D721Med (cell line): ENCODE measurements around the gene MYL5.

Experiments
- DNase-seq: peaks from one replicate; pipeline ENCODE4 v3.0.0; 2011; ENCODE audit warnings: low spot score; ENCODE audit not compliant: insufficient read length
- FAIRE-seq: peaks from 2 replicates; lab custom pipeline; 2011; peaks lifted over from hg19 to GRCh38; lab: Jason Lieb, UNC
- TF ChIP-seq, protein P1 (sequence below): IDR thresholded peaks from 2 replicates; pipeline ENCODE4 v1.5.1; 2012; ENCODE audit warnings: mild to moderate bottlenecking, control low read depth; ENCODE audit not compliant: insufficient read depth; ENCODE audit errors: missing control alignments

MYL5 gene

DNA sequence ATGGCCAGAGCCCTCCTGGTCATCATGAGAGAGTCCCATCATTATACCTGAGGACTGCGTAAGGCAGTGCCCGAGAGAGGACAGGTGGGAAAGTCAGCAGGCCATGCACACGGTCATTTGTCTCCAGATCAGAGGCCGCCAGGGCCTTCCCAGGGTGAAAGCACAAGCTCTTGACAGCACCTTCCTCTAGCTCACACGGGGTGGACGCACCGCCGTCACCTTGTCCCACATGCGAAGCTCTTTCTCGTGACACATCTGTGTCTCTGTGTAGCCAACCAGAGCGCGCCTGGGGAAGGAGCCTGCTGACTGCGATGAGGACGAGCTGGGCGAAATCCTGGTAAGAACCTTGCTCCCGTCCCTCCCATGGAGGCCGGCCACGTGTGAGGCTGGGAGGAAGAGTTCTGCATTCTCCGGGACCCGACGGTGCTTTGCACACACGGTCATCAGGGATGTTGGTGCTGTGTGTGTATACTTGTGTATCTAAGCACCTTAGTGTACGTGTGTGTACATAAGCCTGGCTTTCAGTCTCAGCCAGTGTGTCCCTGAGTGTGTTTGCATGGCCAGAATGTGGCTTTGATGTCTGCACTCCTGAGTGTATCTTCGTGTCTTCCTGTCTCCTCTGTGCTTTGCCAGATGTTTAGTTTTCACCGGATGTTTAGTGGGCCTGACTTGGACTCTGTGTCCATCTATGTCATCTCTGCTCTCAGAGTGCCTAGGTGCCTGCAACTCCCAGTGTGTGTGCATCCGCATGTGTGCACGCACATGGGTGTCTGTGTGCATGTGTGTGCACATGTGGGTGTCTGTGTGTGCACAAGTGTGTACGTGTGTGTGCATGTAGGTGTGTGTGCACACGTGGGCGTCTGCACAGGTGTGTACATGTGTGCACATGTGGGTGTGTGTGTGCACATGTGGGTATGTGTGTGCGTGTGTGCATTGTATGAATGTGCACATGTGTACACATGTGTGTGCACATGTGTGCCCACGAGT, 15.4 kb upstream of the MYL5 start:
- FAIRE-seq (no peak), DNase-seq (no peak)
- TF ChIP-seq, protein P1, sequence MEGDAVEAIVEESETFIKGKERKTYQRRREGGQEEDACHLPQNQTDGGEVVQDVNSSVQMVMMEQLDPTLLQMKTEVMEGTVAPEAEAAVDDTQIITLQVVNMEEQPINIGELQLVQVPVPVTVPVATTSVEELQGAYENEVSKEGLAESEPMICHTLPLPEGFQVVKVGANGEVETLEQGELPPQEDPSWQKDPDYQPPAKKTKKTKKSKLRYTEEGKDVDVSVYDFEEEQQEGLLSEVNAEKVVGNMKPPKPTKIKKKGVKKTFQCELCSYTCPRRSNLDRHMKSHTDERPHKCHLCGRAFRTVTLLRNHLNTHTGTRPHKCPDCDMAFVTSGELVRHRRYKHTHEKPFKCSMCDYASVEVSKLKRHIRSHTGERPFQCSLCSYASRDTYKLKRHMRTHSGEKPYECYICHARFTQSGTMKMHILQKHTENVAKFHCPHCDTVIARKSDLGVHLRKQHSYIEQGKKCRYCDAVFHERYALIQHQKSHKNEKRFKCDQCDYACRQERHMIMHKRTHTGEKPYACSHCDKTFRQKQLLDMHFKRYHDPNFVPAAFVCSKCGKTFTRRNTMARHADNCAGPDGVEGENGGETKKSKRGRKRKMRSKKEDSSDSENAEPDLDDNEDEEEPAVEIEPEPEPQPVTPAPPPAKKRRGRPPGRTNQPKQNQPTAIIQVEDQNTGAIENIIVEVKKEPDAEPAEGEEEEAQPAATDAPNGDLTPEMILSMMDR: no peak

DNA sequence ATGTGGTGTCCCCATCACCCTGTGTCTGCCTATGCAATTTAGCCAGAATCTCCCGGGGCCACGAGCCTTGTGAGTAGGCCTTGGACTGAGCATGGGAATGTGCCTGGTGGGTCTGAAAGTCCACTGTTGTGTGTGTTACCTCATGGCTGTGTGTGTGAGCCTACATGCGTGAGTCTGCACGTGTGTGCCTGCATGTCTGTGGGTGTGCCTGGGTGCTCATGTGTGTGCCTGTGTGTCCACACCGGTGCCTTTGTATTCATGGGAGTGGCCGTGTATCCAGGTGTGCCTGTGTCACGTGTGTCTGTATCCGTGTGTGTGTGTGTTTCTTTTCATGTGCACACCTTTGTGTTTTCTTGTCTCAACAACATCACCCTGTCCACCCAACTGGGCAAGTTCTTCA, 14.5 kb upstream of the MYL5 start:
- no peak for DNase-seq
- TF ChIP-seq, protein P1: no peak
- no peak for FAIRE-seq

DNA sequence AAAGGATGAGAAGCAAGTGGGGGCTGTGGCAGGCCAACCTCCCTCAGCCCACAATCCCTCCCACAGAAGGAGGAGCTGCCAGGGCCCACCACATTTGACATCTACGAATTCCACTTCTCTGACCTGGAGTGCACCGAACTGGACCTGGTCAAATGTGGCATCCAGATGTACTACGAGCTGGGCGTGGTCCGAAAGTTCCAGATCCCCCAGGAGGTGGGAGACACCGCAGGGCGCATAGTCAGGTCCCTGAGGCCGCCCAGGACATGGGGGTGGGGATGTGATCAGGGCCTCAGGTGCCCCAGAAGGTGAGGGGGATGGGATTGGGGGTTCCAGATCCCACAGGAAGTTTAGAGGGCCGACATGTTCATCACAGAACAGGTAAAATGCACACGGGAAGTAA, 13.9 kb upstream of the MYL5 start:
- DNase-seq (no peak), FAIRE-seq (no peak)
- TF ChIP-seq, protein P1: no peak

DNA sequence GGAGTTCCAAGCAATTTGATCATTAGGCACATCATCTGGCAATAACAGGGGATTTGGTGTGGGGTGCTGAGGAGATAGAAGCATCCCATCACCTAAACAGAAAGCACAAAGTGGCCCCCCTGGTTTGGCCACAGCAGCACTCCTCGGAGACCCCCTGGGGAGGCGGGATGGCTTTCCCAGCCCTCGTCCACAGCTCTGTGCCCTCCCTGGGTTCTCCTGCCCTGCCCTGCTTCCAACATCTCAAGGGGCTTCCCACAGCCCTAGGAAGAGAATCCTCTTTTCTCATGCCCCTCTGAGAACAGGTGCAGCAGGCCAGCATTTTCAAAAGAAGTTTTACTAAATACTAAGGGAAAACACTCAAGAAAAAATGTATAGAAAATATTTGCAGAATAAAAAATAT, 13.1 kb upstream of the MYL5 start:
- DNase-seq (no peak), FAIRE-seq (no peak)
- TF ChIP-seq, protein P1: no peak

DNA sequence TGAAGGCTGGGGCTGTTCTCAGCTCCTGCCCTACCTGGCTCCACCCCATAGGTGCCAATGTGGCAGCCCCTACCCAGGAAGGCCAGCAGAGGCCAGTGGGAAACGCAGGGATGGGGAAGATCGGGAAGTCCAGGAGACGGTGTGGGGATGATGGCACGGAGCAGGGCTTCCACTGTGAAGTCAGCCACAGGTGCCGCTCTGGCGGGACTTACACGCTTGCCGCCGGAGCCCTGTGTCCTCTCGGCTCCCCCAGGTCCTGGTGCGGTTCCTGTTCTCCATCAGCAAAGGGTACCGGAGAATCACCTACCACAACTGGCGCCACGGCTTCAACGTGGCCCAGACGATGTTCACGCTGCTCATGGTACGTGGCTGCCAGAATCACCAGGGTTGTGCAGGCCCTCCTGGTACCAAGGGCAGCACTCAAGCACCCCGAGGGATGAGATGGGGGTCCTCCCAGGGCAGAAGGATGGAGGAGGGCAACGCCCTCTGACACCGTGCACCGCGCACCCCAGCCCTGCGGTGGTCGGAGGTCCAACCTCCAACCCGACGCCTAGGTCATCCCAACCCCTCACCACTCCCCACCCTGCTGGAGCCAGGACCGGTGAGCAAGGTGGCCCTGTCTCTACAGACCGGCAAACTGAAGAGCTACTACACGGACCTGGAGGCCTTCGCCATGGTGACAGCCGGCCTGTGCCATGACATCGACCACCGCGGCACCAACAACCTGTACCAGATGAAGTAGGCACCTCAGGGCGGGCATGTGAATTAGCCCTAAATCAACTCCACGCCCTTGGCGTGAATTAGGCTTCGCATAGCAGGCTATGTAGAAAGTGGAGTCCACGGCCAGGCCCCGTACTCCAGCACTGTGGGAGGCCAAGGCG, 12.2 kb upstream of the MYL5 start:
- TF ChIP-seq, protein P1: no peak
- FAIRE-seq (no peak), DNase-seq (no peak)

DNA sequence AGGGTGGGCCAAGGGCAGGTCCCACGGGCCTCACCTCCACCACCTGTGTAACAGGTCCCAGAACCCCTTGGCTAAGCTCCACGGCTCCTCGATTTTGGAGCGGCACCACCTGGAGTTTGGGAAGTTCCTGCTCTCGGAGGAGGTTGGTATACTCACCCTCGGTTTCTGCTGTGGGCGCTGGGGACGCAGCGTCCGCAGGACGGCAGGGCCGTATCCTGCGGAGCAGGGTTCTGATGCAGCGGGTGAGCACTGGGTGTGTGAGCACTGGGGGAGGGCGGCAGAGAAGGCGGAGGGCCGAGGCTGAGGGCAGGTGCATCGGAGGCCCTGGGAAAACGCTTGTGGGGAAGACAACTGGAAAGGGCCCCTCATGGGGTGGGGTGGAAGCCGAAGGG, 11.3 kb upstream of the MYL5 start:
- no peak for DNase-seq
- TF ChIP-seq, protein P1: no peak
- FAIRE-seq: no peak
